Fibroblast of lung (primary cell): ENCODE results near the gene CDH12.

ENCODE experiments used
- EZH2 ChIP-seq: IDR thresholded peaks from 2 replicates; pipeline ENCODE4 v1.5.1; 2012; ENCODE audit warnings: low read length, control low read depth, mild to moderate bottlenecking; ENCODE audit errors: missing control alignments
- TF ChIP-seq, protein P1 (sequence below), 2 donors: IDR thresholded peaks in 1 of 2; conservative IDR thresholded peaks in 1 of 2; 1 replicate in 1 of 2; 2 replicates in 1 of 2; pipeline ENCODE4 v1.5.1; 2011 to 2012; ENCODE audit warnings: low read length in 2 of 2, control low read depth in 1 of 2, inconsistent platforms in 1 of 2, low read depth in 1 of 2, mild to moderate bottlenecking in 1 of 2

DNA sequence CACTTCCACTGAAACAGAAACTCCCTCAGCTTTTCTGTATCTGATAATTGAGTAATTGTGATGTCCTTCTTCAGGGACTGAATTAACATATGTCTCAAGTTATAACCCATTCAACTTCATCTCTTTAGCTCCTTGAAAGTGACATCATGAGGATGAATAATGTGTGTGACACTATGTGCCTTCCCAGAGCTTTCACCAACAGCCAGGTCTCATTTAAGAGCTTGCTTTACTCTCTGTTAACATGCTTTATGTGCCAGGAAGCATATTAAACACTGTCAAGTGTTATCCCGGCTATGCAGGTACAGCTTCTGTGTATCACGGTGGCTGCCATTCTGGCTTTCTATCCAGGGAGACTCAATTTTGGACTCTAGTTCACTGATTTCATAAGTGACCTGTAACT is 799.9 kb downstream of the CDH12 start:
- TF ChIP-seq, protein P1, sequence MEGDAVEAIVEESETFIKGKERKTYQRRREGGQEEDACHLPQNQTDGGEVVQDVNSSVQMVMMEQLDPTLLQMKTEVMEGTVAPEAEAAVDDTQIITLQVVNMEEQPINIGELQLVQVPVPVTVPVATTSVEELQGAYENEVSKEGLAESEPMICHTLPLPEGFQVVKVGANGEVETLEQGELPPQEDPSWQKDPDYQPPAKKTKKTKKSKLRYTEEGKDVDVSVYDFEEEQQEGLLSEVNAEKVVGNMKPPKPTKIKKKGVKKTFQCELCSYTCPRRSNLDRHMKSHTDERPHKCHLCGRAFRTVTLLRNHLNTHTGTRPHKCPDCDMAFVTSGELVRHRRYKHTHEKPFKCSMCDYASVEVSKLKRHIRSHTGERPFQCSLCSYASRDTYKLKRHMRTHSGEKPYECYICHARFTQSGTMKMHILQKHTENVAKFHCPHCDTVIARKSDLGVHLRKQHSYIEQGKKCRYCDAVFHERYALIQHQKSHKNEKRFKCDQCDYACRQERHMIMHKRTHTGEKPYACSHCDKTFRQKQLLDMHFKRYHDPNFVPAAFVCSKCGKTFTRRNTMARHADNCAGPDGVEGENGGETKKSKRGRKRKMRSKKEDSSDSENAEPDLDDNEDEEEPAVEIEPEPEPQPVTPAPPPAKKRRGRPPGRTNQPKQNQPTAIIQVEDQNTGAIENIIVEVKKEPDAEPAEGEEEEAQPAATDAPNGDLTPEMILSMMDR (conservative IDR thresholded peaks at IDR 0.05 in 1 of 2, IDR thresholded peaks at IDR 0.05 in 1 of 2; ENCODE audit: low read depth in 1 of 2, low read length in 2 of 2), result no peak
- TF ChIP-seq EZH2, result no peak
